ENCODE data around the gene ARID5B. TPM values are rescaled to one million over a fixed set of nuclear protein-coding genes. Genes with fewer than 3 reads are reported as not detected.

Gene ARID5B
- total RNA-seq, 1 experiment from 2014 or later: 168 TPM

- Mint-ChIP-seq H3K4me3 (ENCODE audit: unreplicated experiment) (no peak overlapping the region), H3K27me3 (ENCODE audit: insufficient read depth, unreplicated experiment) (no peaks in the 10 kb centered on the region), H3K9me3 (ENCODE audit: unreplicated experiment) (no peaks in the 10 kb centered on the region), H3K36me3 (ENCODE audit: insufficient read depth, unreplicated experiment) (no peaks in the 10 kb centered on the region), H3K4me1 (ENCODE audit: low read depth, unreplicated experiment) (no peaks in the 10 kb centered on the region), H3K27ac (ENCODE audit: unreplicated experiment) (no peak overlapping the region)
- BruUV-seq (replicated peaks): no TSS peak
- intact Hi-C loops (cut with micrococcal nuclease; ENCODE audit: unreplicated experiment): no loop called here
- no peaks in the 10 kb centered on the region for H3K27me3 ChIP-seq (replicated peaks; ENCODE audit: control insufficient read depth, insufficient read depth, low read length)
- no peaks in the 10 kb centered on the region for H3K36me3 ChIP-seq (ENCODE audit: control insufficient read depth, insufficient read depth, low read length)
- H3K4me3 ChIP-seq (ENCODE audit: low read depth, low read length): no peak overlapping the region
- H3K4me1 ChIP-seq: peaks cover 5% of the 10 kb centered on the region
- POLR2A ChIA-PET: no interaction called here
- H3K9me3 ChIP-seq: no peaks in the 10 kb centered on the region
- DNase-seq: no peak
- CTCF ChIA-PET: interaction anchor here (1.2 kb wide), 1 partner anchor 8 kb away, joined by 3 read pairs; no protein-coding TSS in a partner anchor
- TF ChIP-seq, protein P1, sequence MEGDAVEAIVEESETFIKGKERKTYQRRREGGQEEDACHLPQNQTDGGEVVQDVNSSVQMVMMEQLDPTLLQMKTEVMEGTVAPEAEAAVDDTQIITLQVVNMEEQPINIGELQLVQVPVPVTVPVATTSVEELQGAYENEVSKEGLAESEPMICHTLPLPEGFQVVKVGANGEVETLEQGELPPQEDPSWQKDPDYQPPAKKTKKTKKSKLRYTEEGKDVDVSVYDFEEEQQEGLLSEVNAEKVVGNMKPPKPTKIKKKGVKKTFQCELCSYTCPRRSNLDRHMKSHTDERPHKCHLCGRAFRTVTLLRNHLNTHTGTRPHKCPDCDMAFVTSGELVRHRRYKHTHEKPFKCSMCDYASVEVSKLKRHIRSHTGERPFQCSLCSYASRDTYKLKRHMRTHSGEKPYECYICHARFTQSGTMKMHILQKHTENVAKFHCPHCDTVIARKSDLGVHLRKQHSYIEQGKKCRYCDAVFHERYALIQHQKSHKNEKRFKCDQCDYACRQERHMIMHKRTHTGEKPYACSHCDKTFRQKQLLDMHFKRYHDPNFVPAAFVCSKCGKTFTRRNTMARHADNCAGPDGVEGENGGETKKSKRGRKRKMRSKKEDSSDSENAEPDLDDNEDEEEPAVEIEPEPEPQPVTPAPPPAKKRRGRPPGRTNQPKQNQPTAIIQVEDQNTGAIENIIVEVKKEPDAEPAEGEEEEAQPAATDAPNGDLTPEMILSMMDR (IDR thresholded peaks at IDR 0.05; ENCODE audit: insufficient read depth in 1 of 2, low read depth in 1 of 2, low read length in 1 of 2, severe bottlenecking in 1 of 2, unreplicated experiment in 1 of 2): no peak
Observed at GRCh38 chr10:61888744-61889143, 12.8 kb upstream of the ARID5B start.

DNA sequence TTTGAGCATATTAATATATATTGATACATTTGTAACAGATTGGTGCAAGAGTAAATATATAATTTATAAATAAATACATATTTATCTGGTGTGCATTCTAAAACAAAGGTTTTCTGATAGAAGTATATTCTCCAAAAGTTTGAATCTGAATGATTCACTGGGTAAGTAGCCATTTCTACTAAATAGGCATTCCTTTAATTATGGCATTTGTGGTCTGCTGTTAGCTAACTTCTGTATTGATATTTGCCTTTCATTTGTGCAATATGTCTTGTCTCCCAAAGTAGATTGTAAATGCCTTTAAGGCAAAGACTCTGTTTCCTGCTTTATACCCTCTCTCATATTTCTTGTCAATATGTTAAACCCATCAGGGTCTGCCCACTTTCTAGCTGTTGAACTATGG lies 11.1 kb upstream of the ARID5B start:
- ChIA-PET CTCF (no interaction called here), POLR2A (interaction anchor here (0.6 kb wide), 1 partner anchor 22 kb away, joined by 3 read pairs; no protein-coding TSS in a partner anchor)
- Mint-ChIP-seq H3K27me3 (ENCODE audit: insufficient read depth, unreplicated experiment) (no peaks in the 10 kb centered on the region), H3K4me3 (ENCODE audit: unreplicated experiment) (no peak overlapping the region), H3K4me1 (ENCODE audit: low read depth, unreplicated experiment) (no peaks in the 10 kb centered on the region), H3K36me3 (ENCODE audit: insufficient read depth, unreplicated experiment) (no peaks in the 10 kb centered on the region), H3K9me3 (ENCODE audit: unreplicated experiment) (no peaks in the 10 kb centered on the region), H3K27ac (ENCODE audit: unreplicated experiment) (no peak overlapping the region)
- peaks cover 12% of the 10 kb centered on the region for H3K4me1 ChIP-seq
- DNase-seq: no peak
- no peak overlapping the region for H3K4me3 ChIP-seq (ENCODE audit: low read depth, low read length)
- BruUV-seq (replicated peaks): no TSS peak
- intact Hi-C loops (cut with micrococcal nuclease; ENCODE audit: unreplicated experiment): no loop called here
- TF ChIP-seq, protein P1 (IDR thresholded peaks at IDR 0.05; ENCODE audit: insufficient read depth in 1 of 2, low read depth in 1 of 2, low read length in 1 of 2, severe bottlenecking in 1 of 2, unreplicated experiment in 1 of 2): no peak
- H3K27me3 ChIP-seq (replicated peaks; ENCODE audit: control insufficient read depth, insufficient read depth, low read length): no peaks in the 10 kb centered on the region
- H3K36me3 ChIP-seq (ENCODE audit: control insufficient read depth, insufficient read depth, low read length): no peaks in the 10 kb centered on the region
- no peaks in the 10 kb centered on the region for H3K9me3 ChIP-seq

- no peak overlapping the region for H3K27ac Mint-ChIP-seq (ENCODE audit: unreplicated experiment)
- TF ChIP-seq, protein P1 (IDR thresholded peaks at IDR 0.05; ENCODE audit: insufficient read depth in 1 of 2, low read depth in 1 of 2, low read length in 1 of 2, severe bottlenecking in 1 of 2, unreplicated experiment in 1 of 2): no peak
- Histone ChIP-seq H3K4me1 (peaks cover 12% of the 10 kb centered on the region), H3K4me3 (ENCODE audit: low read depth, low read length) (no peak overlapping the region), H3K36me3 (ENCODE audit: control insufficient read depth, insufficient read depth, low read length) (no peaks in the 10 kb centered on the region), H3K27me3 (replicated peaks; ENCODE audit: control insufficient read depth, insufficient read depth, low read length) (no peaks in the 10 kb centered on the region), H3K9me3 (no peaks in the 10 kb centered on the region)
- POLR2A ChIA-PET: interaction anchor here (0.6 kb wide), 1 partner anchor 23 kb away, joined by 3 read pairs; no protein-coding TSS in a partner anchor
- no TSS peak for BruUV-seq (replicated peaks)
- intact Hi-C loops (cut with micrococcal nuclease; ENCODE audit: unreplicated experiment): no loop called here
- no peak for DNase-seq
- no peaks in the 10 kb centered on the region for H3K4me1 Mint-ChIP-seq (ENCODE audit: low read depth, unreplicated experiment)
- no peaks in the 10 kb centered on the region for H3K36me3 Mint-ChIP-seq (ENCODE audit: insufficient read depth, unreplicated experiment)
- no peaks in the 10 kb centered on the region for H3K27me3 Mint-ChIP-seq (ENCODE audit: insufficient read depth, unreplicated experiment)
- CTCF ChIA-PET: no interaction called here
- H3K4me3 Mint-ChIP-seq (ENCODE audit: unreplicated experiment): no peak overlapping the region
- no peaks in the 10 kb centered on the region for H3K9me3 Mint-ChIP-seq (ENCODE audit: unreplicated experiment)
Observed at GRCh38 chr10:61890881-61891409, 10.6 kb upstream of the ARID5B start.

All from Caco-2 (cell line).